ENCODE data around the gene C9orf153.
"Not testable (repeated sequence)": the region's sequence is repeated elsewhere in the genome, so short reads cannot be mapped to it uniquely, and the experiment has no call there.

The C9orf153 gene

DNA sequence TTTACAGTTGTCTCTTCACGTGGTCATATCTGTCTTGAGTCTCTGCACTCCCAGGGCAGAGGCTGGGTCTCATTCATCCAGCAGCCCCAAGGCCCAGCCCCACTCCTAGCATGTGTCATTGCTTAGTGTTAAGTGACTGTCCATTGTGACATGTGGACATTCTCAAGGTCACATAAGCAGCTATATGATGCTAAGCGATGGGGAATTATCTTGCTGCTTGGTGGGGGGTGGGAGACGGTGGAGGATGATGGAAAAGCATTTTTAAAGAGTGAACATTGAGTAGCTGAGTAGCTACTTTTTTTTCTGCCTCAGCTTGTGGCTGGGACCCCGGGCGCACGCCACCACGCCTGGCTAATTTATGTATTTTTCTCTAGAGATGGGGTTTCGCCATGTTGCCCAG, at the start of gene C9orf153:
Gene C9orf153, minus strand, starts transcription at position 101 of the 400 bp plus-strand sequence. CDS start 30,054 bp downstream, outside the sequence.
- DNase-seq (ENCODE audit: low read depth in 3 of 3), result no peak

DNA sequence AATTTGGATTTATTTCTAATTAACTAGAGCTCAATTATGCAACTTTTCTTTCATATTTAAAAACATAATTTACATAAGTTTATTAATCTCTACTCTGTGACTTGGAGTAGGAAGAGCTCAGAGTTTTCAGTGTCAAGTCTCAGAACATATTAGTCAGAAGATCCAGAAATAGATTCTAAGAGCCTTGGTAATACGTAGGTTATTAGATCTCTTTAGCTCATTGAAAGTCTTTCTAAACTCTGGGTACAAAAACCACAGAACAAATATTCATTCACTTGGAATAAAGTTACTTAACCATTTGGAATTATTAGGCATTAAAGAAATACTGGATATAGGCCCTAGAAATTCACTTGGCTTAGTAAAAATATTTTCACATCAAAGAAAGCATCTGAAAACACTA, 49.2 kb upstream of the C9orf153 start:
- DNase-seq (ENCODE audit: low read depth in 3 of 3), result no peak

DNA sequence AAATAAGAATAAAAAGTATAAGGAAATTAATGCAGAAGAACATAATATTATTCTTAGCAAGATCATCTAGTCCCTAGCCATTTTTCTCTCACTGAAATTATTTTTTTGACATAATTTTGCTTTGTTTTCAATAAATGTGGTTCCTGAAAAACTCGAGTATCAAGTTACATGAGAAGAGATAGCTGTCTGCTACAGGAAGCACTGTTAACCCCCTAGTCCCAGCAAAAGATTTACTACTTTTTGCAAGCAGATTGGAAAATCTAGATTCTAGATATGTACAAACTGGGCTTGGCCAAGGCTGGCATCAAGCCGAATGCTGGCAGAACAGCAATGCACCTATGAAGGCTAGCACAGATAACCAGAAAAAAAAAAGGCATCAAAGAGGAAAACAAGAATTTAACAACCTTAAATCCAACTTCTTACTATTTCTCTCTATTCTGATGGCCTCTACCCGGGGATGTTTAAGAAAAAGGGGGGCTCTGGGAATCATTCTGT, 44.8 kb upstream of the C9orf153 start:
- no peak for DNase-seq (ENCODE audit: low read depth in 3 of 3)

DNA sequence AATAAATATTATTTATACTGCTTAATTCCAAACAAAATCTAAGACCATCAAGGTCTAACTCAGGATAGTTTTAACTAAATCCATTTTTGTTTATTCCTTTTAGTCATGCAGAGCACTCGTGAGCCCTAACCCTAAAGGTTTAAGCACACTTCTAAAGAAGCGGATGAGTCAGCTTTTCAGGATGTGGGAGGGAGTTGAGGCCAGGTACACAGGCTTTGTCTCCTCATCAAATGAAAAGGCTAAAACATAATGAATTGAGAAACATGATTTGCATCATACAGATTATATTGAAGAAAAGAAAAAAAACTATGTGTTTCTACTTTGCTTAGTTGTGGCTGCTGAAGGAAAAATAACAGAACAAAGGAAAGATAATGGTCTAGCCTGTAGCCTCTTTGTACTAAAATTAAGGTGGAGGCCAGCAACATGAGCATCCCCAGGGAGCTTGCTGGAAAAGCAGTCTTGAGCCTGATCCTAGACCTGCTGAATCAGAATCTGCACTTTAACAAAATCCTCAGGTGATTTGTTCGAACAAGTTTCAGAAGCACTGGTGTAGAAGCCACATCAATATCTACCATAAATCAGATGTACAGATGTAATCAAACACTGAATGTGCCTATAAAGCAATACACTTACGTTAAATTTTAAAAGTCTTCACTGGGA, 44.0 kb upstream of the C9orf153 start:
- peak in 2 of 3 donors; percentile 34 to 41 for DNase-seq (ENCODE audit: low read depth in 3 of 3)

DNA sequence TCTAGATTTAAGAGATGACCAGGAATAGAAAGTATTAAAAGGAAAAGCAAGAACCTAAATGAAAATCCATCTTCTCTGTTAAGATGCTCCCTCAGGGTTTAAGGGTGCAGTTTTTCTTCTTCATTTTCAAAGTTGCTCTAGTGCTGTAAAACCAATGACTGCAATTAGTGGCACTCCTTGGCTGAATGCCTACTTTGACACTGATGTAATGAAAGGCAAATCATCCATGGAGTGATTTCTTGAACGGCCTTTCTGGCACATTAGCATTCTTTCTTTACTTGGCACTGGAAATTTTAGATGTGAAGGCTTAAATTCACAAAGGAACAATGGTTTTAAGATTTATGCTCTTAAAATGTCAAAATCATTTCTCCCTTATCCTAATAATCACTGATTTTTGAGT, 42.2 kb upstream of the C9orf153 start:
- no peak for DNase-seq (ENCODE audit: low read depth in 3 of 3)

DNA sequence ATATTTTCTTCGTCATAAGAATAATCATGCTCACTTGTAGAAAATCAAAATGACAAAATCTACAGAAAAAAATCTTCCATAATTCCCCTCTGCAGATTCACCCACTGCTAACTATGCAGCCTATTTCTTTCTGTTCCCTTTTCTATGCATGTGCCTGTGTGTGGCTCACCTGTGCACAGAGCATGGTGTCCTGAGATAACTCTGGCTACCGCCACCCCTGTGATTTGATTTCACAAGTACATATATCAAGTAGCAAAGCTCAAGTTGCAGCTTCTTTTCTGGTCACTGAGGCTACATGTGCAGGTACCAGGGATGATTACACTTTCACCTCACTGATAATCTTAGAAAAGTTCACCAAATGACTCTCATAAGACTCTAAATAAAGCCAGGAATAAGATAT, 41.2 kb upstream of the C9orf153 start:
- no peak for DNase-seq (ENCODE audit: low read depth in 3 of 3)

DNA sequence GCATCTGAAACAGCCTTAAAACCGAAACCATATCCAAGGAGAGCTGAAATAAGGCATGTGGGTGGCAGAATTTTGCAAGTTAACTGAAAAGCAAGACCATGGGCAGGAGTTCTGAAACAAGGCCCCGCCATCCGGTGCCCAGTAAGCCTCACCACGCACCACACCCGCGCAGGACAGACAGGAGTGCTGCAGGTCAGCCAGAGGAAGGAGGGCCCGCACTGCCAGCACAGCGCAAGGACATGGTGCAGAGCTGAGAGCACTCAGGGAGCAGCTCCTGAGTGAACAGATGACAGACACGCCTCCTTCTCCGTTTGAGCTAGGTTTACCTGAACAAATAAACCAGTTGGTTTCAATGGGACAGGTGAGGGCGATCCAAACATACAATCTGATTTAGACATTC, 39.4 kb upstream of the C9orf153 start:
- DNase-seq (ENCODE audit: low read depth in 3 of 3), result no peak

DNA sequence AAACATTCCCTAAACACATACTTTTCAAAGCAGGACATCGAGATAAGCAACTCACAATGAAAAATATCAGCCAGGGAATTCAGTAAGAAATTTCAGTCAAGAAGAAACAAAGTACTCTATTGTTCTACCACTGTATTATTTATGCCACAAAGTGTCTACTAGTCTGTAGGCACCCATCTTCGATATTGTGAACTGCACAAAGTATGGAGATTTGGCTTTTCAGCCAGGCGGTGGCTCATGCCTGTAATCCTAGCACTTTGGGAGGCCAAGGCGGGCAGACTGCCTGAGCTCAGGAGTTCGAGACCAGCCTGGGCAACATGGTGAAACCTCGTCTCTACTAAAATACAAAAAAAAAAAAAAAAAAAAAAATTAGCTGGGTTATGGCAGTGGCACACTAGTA, 30.9 kb upstream of the C9orf153 start:
- not testable (repeated sequence) for DNase-seq (ENCODE audit: low read depth in 3 of 3)

DNA sequence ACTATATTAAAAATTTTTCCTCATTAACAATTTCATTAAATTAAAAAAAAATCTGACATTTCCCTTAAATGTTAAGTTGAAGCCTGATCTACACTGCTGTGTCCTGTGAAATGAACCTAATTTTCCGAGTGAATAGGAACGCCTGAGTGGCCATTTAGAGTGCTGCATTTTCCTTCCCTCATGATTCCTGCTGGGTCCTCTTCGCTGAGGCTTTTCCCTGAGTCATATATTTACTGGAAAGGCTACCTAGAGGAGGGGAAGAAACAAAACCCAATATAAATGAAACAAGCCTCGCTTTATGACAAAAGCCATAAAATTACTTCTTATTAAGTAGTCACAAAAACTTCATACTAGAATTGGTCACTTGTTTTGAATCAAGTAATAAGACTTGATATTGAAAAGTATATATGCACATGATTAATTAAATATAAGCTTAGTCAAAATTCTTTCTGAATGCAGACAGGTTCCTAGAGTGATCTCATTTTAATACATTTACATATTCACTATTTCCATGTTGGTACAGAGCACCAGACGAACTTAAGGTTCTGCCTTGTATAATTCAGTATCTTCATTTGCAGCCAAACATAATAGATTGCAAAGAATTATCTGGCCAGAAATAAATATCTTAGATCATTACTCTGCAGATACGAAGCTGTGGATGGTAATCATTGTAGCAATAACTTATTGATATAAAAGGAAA, 29.2 kb upstream of the C9orf153 start:
- no peak for DNase-seq (ENCODE audit: low read depth in 3 of 3)

DNA sequence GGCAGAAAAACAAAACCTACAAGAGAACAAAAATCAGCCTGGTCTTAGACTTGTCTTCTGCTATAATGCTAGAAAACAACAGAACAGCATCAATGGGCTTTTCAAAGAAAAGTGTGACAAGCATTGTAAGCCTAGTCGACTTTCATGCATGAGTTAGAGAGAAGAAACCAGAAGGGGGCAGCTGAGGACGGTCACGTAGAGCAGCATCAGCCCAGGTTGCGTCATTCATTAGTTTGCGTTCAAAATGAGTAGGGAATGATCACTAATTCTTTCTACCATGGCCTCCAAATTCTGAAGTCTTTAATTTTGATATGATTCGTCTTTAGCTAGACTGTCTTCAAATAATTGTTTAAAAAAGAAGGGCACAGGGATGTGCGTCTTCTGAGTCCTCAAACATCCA, 27.6 kb upstream of the C9orf153 start:
- DNase-seq (ENCODE audit: low read depth in 3 of 3), result no peak

DNA sequence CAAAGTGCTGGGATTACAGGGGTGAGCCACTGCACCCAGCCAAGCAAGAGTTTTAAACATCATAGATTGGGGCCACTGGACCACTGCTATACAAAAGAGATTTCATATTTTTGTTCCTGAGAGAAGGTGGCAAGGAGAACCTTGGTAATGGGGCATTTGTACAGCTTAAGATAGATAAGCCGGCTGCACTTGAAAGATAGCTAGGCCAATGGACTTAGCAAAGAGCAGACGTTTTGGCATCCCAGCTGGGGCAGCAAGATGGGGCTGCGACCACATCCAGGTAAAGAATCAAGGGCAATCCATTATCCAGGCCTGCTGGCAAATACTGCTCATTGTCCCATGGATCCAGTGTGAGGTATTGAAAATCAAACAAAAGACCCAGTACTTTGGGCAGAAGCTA, 26.8 kb upstream of the C9orf153 start:
- no peak for DNase-seq (ENCODE audit: low read depth in 3 of 3)

DNA sequence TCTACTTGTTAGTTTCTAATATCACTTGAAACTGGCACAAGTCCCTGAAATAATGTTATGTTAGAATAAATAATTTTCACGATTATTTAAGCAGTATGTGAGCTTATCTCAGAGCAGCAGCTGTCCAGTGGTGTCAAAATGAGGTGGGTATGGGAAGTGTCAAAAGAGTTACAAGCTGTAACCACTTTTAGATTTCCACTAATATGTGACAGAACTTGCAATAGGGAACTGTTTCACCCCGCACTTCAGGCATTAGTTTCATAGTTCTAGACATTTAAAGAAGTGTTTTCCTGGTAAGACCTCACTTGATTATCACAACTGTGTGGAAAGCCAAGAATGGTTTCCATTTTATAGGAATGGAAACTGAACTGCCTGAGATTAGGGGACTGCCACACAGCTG, 25.8 kb upstream of the C9orf153 start:
- no peak for DNase-seq (ENCODE audit: low read depth in 3 of 3)

DNA sequence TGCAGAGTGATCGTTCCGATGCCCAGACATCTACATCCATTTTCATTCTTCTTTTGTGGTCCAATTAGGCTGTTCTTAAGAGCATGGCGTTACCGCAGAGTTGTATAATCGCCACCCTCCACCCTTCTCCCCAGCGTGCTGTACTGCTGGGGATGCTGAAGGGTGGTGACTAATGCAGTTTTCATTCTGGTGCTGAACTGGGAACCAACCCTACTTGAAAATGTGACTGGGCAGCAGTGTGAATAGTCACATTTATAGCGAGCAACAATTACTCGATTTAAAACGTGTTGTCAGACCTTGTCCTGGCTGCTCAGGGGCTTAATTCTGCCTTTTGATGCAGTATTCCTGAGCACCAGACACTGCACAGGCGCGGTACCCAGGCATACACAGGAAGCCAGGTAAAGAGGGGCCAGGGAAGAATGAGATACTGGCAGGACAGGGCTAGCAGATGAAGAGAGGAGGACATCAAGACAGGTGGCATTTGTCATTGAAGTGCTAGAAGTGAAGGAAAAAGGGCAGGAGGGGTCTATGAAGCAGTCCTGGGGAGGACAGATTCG, 23.6 kb upstream of the C9orf153 start:
- no peak for DNase-seq (ENCODE audit: low read depth in 3 of 3)

DNA sequence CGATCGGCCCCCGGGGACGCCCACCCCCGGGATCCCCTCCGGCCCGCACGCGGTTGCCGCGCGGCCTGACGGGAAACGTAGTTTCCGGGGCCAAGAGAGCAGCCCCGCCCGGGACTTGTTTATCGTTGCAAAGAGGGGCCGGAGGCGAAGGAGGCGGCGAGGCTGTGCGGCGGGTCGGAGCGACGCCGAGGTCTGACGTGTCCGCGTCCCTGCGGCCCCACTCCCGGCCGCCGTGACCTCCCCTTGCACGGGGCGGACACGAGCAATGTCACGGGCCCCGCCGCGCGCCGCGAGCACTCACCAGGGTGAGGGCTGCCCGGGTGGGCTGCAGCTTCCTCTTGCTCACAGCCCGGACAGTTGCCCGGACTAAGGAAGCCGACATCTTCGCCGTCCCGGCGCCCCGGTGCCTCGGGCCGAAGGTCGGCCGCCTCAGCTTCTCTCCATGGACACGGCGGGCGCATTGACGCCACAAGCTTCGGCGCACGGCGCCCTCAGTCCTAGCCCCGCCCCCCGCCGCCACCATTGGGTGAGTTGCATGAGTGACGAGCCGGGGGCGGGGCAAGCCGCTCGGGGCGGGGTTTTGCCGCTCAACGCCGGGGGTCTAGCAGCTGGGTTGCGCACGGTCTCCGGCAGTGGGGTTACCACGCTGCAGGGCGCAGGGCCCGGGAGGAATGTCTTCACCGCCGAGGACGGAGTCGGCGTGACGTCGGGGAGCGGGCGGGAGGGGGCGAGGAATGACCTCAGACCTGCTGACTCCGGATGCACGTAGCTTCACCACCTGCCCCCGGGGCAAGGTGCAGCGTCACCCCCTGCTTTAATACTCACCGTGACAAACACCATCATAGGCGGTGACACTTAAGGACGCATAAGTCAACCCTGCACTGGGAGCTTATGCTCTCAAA, 22.9 kb upstream of the C9orf153 start, which contains the start of gene ISCA1:
Gene ISCA1, minus strand, starts transcription at position 462 of the 902 bp plus-strand sequence. Its CDS starts 80 bp downstream, at position 382.
- DNase-seq (ENCODE audit: low read depth in 3 of 3), result peak; percentile 93 to 99 (median 94)

DNA sequence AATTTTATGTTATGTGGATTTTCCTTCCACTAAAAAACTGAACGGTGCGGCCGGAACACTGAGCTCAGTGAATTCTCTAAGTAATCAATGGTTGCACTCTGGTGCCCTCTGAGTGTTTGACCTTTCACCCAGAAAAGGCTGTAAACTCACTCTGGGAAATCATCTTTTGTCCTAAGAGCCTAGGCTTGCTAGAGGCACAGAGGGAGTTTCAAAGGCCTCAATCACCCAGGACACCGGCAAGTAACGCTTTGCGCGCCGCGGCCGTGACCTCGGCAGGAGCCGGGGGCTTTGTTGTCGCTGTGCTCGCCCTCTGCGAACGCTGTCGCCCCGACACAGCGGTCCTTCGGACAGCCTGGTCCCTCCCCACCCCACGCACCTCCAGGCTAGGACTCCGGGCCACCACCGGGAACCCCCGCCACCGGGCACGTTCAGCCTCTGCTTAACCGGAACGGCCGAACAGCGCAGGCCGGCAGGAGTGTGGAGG, 22.2 kb upstream of the C9orf153 start:
- DNase-seq (ENCODE audit: low read depth in 3 of 3), result peak in 1 of 3 donors; percentile 21

DNA sequence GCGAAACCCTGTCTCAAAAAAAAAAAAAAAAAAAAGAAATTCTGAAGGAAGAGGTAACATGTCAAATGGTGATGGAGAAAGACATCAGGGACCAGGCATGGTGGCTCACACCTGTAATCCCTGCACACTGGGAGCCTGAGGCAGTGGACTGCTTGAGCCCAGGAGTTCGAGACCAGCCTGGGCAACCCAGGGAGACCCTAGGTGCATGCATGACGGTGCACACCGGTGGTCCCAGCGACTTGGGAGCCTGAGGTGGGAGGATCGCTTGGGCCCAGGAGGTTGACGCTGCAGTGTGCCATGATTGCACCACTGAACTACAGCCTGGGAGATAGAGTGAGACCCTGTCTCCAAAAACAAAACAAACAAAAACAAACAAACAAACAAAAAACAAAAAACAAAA, 21.1 kb upstream of the C9orf153 start:
- no peak for DNase-seq (ENCODE audit: low read depth in 3 of 3)

DNA sequence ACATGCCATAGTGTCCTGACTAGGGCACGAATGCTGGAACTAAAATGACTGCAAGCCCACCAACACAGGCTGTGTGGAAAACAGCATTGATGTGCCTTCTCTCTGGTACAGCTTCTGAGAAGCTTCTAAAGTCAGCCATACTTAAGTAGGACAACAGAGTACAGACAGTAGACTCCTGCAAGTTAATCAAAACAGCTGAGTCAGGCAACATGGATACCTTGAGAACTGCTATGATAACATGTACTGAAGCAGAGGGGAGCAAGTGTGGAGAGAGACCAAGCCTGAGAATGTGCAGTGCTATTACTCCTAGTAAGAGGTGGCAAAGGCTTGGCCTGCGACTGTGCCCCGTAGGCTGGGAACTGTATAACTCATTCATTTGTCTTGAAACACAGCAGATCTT, 20.4 kb upstream of the C9orf153 start:
- no peak for DNase-seq (ENCODE audit: low read depth in 3 of 3)

DNA sequence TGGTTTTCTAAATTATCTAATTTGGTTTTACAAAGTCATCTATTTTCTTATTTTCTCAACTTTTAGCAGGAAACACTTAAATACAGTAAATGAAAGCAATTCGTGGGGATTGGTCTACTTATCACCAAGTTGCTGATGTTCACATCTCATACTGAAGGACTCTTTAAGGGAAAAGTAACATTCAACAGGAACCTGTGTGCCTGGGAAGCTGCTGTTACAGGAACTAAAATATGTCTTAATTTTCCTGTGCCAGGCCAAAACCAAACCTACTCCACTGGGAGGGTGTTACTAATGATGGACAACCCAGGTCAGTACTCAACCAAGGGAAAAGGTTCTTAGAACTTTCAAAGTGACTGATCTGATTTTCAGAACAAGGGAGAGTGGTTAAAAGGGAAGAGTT, 17.6 kb upstream of the C9orf153 start:
- DNase-seq (ENCODE audit: low read depth in 3 of 3), result no peak

DNA sequence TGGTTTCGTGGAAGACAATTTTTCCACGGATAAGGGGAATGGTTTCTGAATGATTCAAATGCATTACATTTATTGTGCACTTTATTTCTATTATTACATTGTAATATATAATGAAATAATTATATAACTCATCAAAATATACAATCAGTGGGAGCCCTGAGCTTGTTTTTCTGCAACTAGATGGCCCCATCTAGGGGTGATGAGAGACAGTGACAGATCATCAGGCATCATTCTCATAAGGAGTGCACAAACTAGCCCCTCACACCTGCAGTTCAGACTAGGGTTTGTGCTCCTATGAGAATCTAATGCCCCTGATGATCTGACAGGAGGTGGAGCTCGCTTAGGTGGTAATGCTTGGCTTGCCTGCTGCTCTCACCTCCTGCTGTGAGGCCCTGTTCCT, 16.5 kb upstream of the C9orf153 start:
- DNase-seq (ENCODE audit: low read depth in 3 of 3), result no peak

DNA sequence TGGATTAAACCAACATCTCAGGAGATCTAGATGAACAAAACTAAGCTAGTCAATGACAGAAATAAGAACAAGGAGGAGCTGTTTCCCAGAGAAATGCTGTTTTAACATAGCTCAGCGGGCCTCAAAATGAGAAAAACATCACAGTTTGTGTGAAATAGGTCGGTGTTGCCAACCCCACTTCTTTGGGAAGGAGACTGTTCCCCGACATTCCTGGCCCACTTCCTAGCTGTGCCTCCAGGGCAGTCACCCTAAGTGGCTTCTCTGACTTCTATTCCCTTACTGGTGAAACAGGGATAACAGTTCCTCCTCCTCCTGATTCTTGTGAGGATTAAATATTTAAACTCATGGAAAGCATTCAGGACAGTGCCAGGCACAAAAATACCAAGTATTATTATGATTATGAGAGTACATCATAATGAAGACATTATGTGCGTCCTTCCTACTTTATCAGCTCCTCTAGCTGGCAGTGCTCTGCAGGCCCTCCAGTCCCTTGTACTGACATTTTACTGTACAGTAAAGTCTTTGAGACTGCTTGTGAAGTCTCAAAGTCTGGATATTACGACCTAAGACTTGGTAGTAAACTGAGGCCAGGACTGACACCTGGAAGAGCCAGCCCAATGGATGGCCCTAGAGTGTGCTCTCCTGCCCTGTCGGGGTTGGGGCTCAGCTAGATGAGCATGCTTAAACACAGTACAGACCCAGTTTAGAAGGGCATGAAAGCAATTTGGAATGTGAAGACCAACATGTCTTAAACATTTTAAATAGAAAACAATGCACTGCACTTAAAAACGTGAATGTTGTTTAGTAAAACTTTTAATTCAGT, 15.6 kb upstream of the C9orf153 start:
- no peak for DNase-seq (ENCODE audit: low read depth in 3 of 3)

DNA sequence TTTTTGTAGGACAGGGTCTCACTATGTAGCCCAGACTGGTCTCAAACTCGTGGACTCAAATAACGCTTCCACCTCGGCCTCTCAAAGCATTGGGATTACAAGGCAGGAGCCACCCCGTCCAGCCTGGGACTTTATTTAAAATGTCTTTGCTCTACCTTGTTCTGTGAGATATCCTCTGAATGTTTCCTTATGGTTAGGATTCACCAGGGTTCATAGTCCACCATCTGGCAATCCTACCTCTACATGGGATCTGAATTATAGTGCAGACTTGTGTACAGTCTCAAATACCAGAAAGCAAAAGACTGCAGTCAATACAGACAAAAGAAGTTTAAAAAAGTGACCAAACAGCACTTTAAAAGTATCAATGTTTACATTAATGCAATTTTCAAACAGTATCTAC, 12.8 kb upstream of the C9orf153 start:
- DNase-seq (ENCODE audit: low read depth in 3 of 3), result no peak
